Neuron (in vitro differentiated cells): ENCODE data around the gene PALLD.
A peak's percentile ranks its signal among the peaks of the same experiment; 100 is the strongest.

Experiments used
- H2AFZ ChIP-seq: one replicate; pipeline ENCODE4 v1.6.1; 2013; ENCODE audit warnings: low read depth, mild to moderate bottlenecking, inconsistent platforms, low read length, moderate library complexity
- H3K27me3 ChIP-seq: one replicate; pipeline ENCODE4 v1.6.1; 2013; ENCODE audit warnings: low read length; ENCODE audit not compliant: insufficient read depth
- H3K36me3 ChIP-seq: one replicate; pipeline ENCODE4 v1.6.1; 2013; ENCODE audit warnings: low read length; ENCODE audit not compliant: insufficient read depth
- H3K4me1 ChIP-seq: one replicate; pipeline ENCODE4 v1.6.1; 2013; ENCODE audit warnings: low read length; ENCODE audit not compliant: insufficient read depth
- H3K4me3 ChIP-seq: 2 replicates; pipeline ENCODE4 v1.5.1; 2013; ENCODE audit warnings: mild to moderate bottlenecking, low read length, moderate library complexity
- H3K9me3 ChIP-seq: one replicate; pipeline ENCODE4 v1.6.1; 2013; ENCODE audit warnings: low read length

Gene PALLD

GRCh38 chr4:168538632-168539031 lies 41.8 kb downstream of the PALLD start:
- Histone ChIP-seq H3K9me3 (no peaks in the 10 kb centered on the region), H2AFZ (no peak overlapping the region), H3K27me3 (no peaks in the 10 kb centered on the region), H3K36me3 (no peaks in the 10 kb centered on the region), H3K4me1 (peaks cover 11% of the 10 kb centered on the region), H3K4me3 (no peak overlapping the region)

GRCh38 chr4:168540086-168540485 lies 43.2 kb downstream of the PALLD start:
- Histone ChIP-seq H2AFZ (peak overlapping the region; percentile 14), H3K9me3 (no peaks in the 10 kb centered on the region), H3K4me1 (peaks cover 11% of the 10 kb centered on the region), H3K36me3 (no peaks in the 10 kb centered on the region), H3K27me3 (no peaks in the 10 kb centered on the region), H3K4me3 (no peak overlapping the region)

- Histone ChIP-seq H3K27me3 (no peaks in the 10 kb centered on the region), H3K4me3 (no peak overlapping the region), H2AFZ (peak overlapping the region; percentile 14), H3K4me1 (peaks cover 10% of the 10 kb centered on the region), H3K9me3 (no peaks in the 10 kb centered on the region), H3K36me3 (no peaks in the 10 kb centered on the region)
Measured at GRCh38 chr4:168540503-168541265, 43.8 kb downstream of the PALLD start.

GRCh38 chr4:168541266-168541953 lies 44.6 kb downstream of the PALLD start:
- no peaks in the 10 kb centered on the region for H3K36me3 ChIP-seq
- H2AFZ ChIP-seq = no peak overlapping the region
- H3K4me1 ChIP-seq = peaks cover 5% of the 10 kb centered on the region
- H3K9me3 ChIP-seq = no peaks in the 10 kb centered on the region
- H3K27me3 ChIP-seq = no peaks in the 10 kb centered on the region
- H3K4me3 ChIP-seq = no peak overlapping the region

GRCh38 chr4:168549143-168549542 lies 52.3 kb downstream of the PALLD start:
- no peak overlapping the region for H2AFZ ChIP-seq
- H3K27me3 ChIP-seq = no peaks in the 10 kb centered on the region
- H3K9me3 ChIP-seq = no peaks in the 10 kb centered on the region
- no peaks in the 10 kb centered on the region for H3K4me1 ChIP-seq
- no peak overlapping the region for H3K4me3 ChIP-seq
- no peaks in the 10 kb centered on the region for H3K36me3 ChIP-seq

GRCh38 chr4:168550064-168550766 lies 53.4 kb downstream of the PALLD start:
- Histone ChIP-seq H2AFZ (peak overlapping the region; percentile 54), H3K9me3 (no peaks in the 10 kb centered on the region), H3K4me3 (no peak overlapping the region), H3K4me1 (no peaks in the 10 kb centered on the region), H3K27me3 (no peaks in the 10 kb centered on the region), H3K36me3 (no peaks in the 10 kb centered on the region)

GRCh38 chr4:168551211-168551610 lies 54.4 kb downstream of the PALLD start:
- Histone ChIP-seq H3K9me3 (no peaks in the 10 kb centered on the region), H3K27me3 (no peaks in the 10 kb centered on the region), H2AFZ (no peak overlapping the region), H3K4me1 (no peaks in the 10 kb centered on the region), H3K4me3 (no peak overlapping the region), H3K36me3 (no peaks in the 10 kb centered on the region)

GRCh38 chr4:168551945-168552695 lies 55.3 kb downstream of the PALLD start:
- H3K4me3 ChIP-seq = no peak overlapping the region
- H3K27me3 ChIP-seq = no peaks in the 10 kb centered on the region
- H3K9me3 ChIP-seq = no peaks in the 10 kb centered on the region
- no peak overlapping the region for H2AFZ ChIP-seq
- no peaks in the 10 kb centered on the region for H3K36me3 ChIP-seq
- no peaks in the 10 kb centered on the region for H3K4me1 ChIP-seq

GRCh38 chr4:168553714-168554370 lies 57.0 kb downstream of the PALLD start:
- no peaks in the 10 kb centered on the region for H3K27me3 ChIP-seq
- H3K4me1 ChIP-seq = peaks cover 13% of the 10 kb centered on the region
- H3K36me3 ChIP-seq = no peaks in the 10 kb centered on the region
- no peaks in the 10 kb centered on the region for H3K9me3 ChIP-seq
- H2AFZ ChIP-seq = no peak overlapping the region
- H3K4me3 ChIP-seq = no peak overlapping the region

- no peaks in the 10 kb centered on the region for H3K27me3 ChIP-seq
- no peaks in the 10 kb centered on the region for H3K36me3 ChIP-seq
- no peak overlapping the region for H2AFZ ChIP-seq
- H3K9me3 ChIP-seq = no peaks in the 10 kb centered on the region
- peaks cover 15% of the 10 kb centered on the region for H3K4me1 ChIP-seq
- H3K4me3 ChIP-seq = no peak overlapping the region
Measured at GRCh38 chr4:168555437-168555836, 58.6 kb downstream of the PALLD start.

- Histone ChIP-seq H3K27me3 (no peaks in the 10 kb centered on the region), H3K4me3 (no peak overlapping the region), H3K4me1 (peaks cover 15% of the 10 kb centered on the region), H3K36me3 (no peaks in the 10 kb centered on the region), H2AFZ (no peak overlapping the region), H3K9me3 (no peaks in the 10 kb centered on the region)
Measured at GRCh38 chr4:168557658-168558057, 60.8 kb downstream of the PALLD start.

GRCh38 chr4:168558599-168558998 lies 61.7 kb downstream of the PALLD start:
- H2AFZ ChIP-seq = no peak overlapping the region
- peaks cover 15% of the 10 kb centered on the region for H3K4me1 ChIP-seq
- no peaks in the 10 kb centered on the region for H3K36me3 ChIP-seq
- no peaks in the 10 kb centered on the region for H3K27me3 ChIP-seq
- H3K4me3 ChIP-seq = no peak overlapping the region
- no peaks in the 10 kb centered on the region for H3K9me3 ChIP-seq
